A549 treated with AZD2906 at 1 μM for 4 hours (cell line): ENCODE results near the gene YWHAB. TPM values are rescaled to one million over a fixed set of nuclear protein-coding genes. Genes with fewer than 3 reads are reported as not detected.

ENCODE experiments used
- total RNA-seq: library from RNA; stranded (reverse); fragments of 200-300 nt; extraction: Qiagen RNA extraction; gene quantifications from 5 replicates; pipeline ENCODE4 v1.2.3, GENCODE V29; 2022

The YWHAB gene
- 183 to 210 TPM (median 187 TPM) in 5 replicates for total RNA-seq

DNA sequence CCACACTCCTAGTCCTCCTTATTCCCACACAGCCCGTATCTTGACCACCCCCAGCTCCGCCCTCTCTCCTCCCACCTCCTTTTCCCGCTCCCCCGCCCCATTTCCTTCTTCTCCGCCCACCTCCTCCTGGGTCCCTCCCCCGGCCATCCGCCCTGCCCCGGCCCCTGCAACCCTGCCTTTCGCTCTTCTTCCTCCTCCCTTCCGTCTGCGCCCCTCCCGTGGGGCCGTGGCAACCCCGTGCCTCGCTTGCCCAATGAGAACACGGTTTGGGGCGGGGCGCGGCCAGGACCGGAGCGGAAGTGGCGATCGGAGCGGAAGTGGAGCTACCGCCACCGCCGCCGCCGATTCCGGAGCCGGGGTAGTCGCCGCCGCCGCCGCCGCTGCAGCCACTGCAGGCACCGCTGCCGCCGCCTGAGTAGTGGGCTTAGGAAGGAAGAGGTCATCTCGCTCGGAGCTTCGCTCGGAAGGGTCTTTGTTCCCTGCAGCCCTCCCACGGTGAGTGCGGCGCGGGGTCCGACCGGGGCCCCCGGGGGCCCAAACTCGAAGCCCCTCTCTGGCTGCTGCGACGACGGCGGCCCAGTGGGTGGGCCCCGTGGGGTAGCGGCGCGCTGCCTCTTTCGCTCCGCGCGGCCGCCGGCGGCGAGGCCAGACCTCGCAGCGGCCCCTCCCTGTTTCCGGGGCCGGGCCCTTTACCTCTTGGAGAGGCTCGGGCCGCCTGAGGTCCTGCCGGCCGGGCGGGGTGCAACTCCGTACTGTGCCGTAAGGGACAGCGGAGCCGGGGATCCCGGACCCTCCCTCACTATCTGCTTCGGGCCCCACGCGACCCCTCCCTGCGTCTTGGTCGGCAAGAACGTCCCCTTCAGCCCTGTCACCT lies at the start of gene YWHAB:
Gene YWHAB, plus strand, starts transcription at position 314 of the 874 bp plus-strand sequence. CDS start 15,829 bp downstream, outside the sequence.

DNA sequence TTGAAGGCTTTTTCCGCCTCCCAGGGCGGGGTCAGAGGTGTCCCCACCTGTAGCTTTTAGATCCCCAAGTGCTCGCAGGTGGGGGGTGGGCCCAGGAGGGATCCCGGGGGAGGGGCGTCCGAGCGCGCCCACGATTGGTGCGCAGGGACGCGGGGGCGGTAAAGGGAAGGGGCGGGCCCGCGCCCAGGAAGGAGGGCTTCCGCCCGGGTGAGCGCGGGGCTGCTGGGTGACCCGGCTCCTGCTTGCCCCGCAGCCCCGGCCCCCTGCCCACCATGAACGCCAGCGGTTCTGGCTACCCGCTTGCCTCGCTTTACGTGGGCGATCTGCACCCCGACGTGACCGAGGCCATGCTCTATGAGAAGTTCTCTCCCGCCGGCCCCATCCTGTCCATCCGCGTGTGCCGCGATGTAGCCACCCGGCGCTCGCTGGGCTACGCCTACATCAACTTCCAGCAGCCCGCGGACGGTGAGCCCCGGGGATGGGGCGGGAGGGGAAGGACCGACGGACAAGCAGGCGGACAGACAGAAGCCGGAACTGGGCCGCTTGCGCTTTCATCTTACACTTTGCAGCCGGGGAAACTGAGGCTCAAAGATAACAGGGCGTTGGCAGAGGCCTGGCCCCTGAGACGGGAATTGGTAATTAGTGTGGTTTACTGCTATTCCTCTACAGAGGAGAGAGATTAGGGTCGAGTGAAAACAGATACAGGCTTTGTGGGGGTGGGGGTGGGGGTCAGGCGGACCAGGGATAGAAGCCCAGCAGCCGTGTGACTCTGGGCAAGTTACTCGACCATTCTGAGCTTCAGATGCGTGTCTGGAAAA lies 24.6 kb downstream of the YWHAB start, which contains the start of gene PABPC1L:
Gene PABPC1L, plus strand, starts transcription at position 189 of the 818 bp plus-strand sequence. Its CDS starts 84 bp downstream, at position 273.

Other genes starting within 250 kb of the YWHAB start
- 45.9 to 62.1 TPM (median 54.3 TPM) in 5 replicates for gene ADA, start 234.0 kb upstream of the YWHAB start, total RNA-seq
- 30.3 to 44.0 TPM (median 31.4 TPM) in 5 replicates for gene CCN5, start 170.3 kb upstream of the YWHAB start, total RNA-seq
- 0.23 to 0.71 TPM (median 0.53 TPM) in 5 replicates for gene KCNK15, start 139.8 kb upstream of the YWHAB start, total RNA-seq
- 1.6 to 2.0 TPM (median 1.8 TPM) in 5 replicates for gene RIMS4, start 75.2 kb upstream of the YWHAB start, total RNA-seq
- 8.7 to 18.7 TPM (median 15.3 TPM) in 5 replicates for gene PABPC1L, start 24.4 kb downstream of the YWHAB start, total RNA-seq
- gene TOMM34, start 74.7 kb downstream of the YWHAB start, total RNA-seq: 38.6 to 44.3 TPM (median 41.2 TPM) in 5 replicates
- 11.4 to 14.1 TPM (median 12.0 TPM) in 5 replicates for gene STK4, start 80.8 kb downstream of the YWHAB start, total RNA-seq
- gene KCNS1, start 215.4 kb downstream of the YWHAB start, total RNA-seq: not detected in 5 replicates
- gene WFDC5, start 229.5 kb downstream of the YWHAB start, total RNA-seq: 0.08 TPM in 1 of 5 replicates, not detected in the others
- not detected in 5 replicates for gene WFDC12, start 238.8 kb downstream of the YWHAB start, total RNA-seq